Body of pancreas (tissue), 4 donors: ENCODE measurements around the gene COL1A2. TPM values are rescaled to one million over a fixed set of nuclear protein-coding genes. Genes with fewer than 3 reads are reported as not detected.

Source experiments
- ATAC-seq: fragments of 150-250 bp; one replicate; pipeline ENCODE4 v1.9.1; 2016
- DNase-seq, 4 donors: peaks; one replicate each; pipeline ENCODE4 v3.0.0-alpha.2; 2019
- H3K27ac ChIP-seq, 4 donors: fragments of 200-600 bp; sonication (generic); 1 replicate in 3 of 4; 2 replicates in 1 of 4; pipeline versions ENCODE4 v1.5.1 to v1.6.1; 2016 to 2019; ENCODE audit warnings: mild to moderate bottlenecking in 1 of 4, mixed read lengths in 1 of 4, moderate library complexity in 1 of 4
- H3K27me3 ChIP-seq, 2 donors: fragments of 200-600 bp; sonication (generic); one replicate each; pipeline ENCODE4 v1.6.0; 2016; ENCODE audit warnings: mild to moderate bottlenecking in 1 of 2
- H3K36me3 ChIP-seq, 2 donors: fragments of 200-600 bp; sonication (generic); replicated peaks in 1 of 2; 2 replicates each; pipeline ENCODE4 v1.5.1; 2016; ENCODE audit warnings: low read depth in 2 of 2; ENCODE audit not compliant: insufficient read depth in 1 of 2
- H3K4me1 ChIP-seq: fragments of 200-600 bp; sonication (generic); one replicate; pipeline ENCODE4 v1.6.0; 2016
- H3K4me3 ChIP-seq, 2 donors: fragments of 200-600 bp; sonication (generic); 1 replicate in 1 of 2; 2 replicates in 1 of 2; pipeline ENCODE4 v1.5.1; 2016 to 2019
- H3K9me3 ChIP-seq, 3 donors: fragments of 200-600 bp; sonication (generic); 1 replicate in 2 of 3; 2 replicates in 1 of 3; pipeline ENCODE4 v1.5.1; 2016
- CTCF ChIP-seq, 7 experiments: fragments of 450-650 bp in 4 of 7; fragments of 200-600 bp in 3 of 7; sonication (generic) in 3 of 7; IDR thresholded peaks; one replicate each; pipeline ENCODE4 v1.5.1; 2016 to 2019; ENCODE audit warnings: antibody characterized with exemption in 7 of 7
- POLR2A ChIP-seq, 3 donors: fragments of 450-650 bp; IDR thresholded peaks; one replicate each; pipeline ENCODE4 v1.6.1; 2016; ENCODE audit warnings: antibody characterized with exemption in 3 of 3, mild to moderate bottlenecking in 2 of 3
- WGBS, 2 donors: methylation state at CpG; one replicate each; pipeline ENCODE4 v1.1.5; 2017; 5-methylcytosine and 5-hydroxymethylcytosine counted together
- intact Hi-C: fragments of 100-400 bp; cut with DNase I; formaldehyde crosslinking; loops from one replicate; pipeline ENCODE4 v1.15.1; 2023
- total RNA-seq, 2 donors: library from RNA; depleted of rRNA; stranded (reverse); fragments of >200 nt; gene quantifications; one replicate each; pipeline ENCODE4 v1.1.0, GENCODE V29; 2016

The COL1A2 gene
- total RNA-seq, 2 donors from 2014 or later: 54.0 to 107 TPM

DNA sequence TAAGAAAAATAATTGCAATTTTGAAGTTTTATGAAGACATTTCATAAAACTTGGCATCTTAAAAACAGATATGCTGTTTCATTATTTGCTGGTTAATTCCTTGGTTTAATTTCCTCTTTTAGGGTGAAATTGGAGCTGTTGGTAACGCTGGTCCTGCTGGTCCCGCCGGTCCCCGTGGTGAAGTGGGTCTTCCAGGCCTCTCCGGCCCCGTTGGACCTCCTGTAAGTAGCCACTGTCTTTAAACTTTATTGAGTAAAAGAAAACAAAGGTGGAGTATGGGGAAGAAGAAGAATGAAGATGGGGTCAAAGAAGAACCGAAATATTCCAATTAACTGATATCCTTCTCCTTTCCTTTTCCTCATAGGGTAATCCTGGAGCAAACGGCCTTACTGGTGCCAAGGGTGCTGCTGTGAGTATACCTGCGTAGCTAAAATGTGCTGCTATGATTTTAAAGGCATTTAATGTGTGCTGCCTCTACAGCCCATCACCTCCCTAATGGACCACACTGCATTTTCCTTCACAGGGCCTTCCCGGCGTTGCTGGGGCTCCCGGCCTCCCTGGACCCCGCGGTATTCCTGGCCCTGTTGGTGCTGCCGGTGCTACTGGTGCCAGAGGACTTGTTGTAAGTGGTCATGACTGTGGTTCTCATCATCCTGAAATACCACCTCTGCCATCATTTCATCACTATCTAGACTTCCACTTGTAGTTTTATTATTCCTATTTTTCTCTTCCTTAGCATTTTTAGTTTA lies 14.7 kb downstream of the COL1A2 start:
- H3K4me3 ChIP-seq: no peak overlapping the region
- no peaks in the 10 kb centered on the region for H3K36me3 ChIP-seq
- no peaks in the 10 kb centered on the region for H3K9me3 ChIP-seq
- TF ChIP-seq POLR2A (IDR thresholded peaks at IDR 0.05) (no peak), CTCF (IDR thresholded peaks at IDR 0.05) (no peak)
- 77 to 82% methylated on average over 14 to 15 of the region's 15 CpGs for WGBS, 2 donors
- intact Hi-C loops: no loop called here
- no peak for ATAC-seq
- no peaks in the 10 kb centered on the region for H3K4me1 ChIP-seq
- H3K27ac ChIP-seq: no peak overlapping the region
- no peak for DNase-seq
- no peaks in the 10 kb centered on the region for H3K27me3 ChIP-seq

DNA sequence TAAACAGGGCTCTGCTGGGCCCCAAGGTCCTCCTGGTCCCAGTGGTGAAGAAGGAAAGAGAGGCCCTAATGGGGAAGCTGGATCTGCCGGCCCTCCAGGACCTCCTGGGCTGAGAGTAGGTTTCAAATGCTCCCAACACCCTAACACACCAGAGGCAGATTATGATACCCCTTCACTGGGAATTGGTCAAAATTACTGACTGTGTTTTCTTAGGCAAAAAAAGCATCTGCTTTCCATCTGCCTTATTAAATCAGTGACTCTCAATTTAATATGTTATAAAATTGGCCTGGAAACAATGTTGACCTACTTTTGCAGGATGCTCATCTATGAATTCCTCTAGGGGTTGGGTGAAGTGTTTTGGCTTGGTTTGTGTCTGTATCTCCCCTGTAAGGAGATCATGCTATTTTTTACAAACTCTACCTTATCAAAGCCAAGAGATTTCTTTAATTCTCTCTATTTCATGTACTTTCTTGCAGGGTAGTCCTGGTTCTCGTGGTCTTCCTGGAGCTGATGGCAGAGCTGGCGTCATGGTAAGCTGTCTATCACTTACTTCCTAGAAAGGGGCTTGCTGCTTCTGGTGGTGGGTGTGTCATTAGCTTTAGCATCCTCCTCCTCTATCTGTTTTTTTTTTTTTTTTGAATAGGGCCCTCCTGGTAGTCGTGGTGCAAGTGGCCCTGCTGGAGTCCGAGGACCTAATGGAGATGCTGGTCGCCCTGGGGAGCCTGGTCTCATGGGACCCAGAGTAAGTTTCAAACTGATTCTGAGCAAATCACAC lies 15.9 kb downstream of the COL1A2 start:
- Histone ChIP-seq H3K9me3 (no peaks in the 10 kb centered on the region), H3K36me3 (no peaks in the 10 kb centered on the region), H3K27me3 (no peaks in the 10 kb centered on the region), H3K4me3 (no peak overlapping the region), H3K27ac (no peak overlapping the region), H3K4me1 (no peaks in the 10 kb centered on the region)
- no peak for ATAC-seq
- WGBS, 2 donors: 72 to 77% methylated on average over 6 of the region's 6 CpGs
- intact Hi-C loops: no loop called here
- no peak for DNase-seq
- TF ChIP-seq CTCF (IDR thresholded peaks at IDR 0.05) (no peak), POLR2A (IDR thresholded peaks at IDR 0.05) (no peak)

DNA sequence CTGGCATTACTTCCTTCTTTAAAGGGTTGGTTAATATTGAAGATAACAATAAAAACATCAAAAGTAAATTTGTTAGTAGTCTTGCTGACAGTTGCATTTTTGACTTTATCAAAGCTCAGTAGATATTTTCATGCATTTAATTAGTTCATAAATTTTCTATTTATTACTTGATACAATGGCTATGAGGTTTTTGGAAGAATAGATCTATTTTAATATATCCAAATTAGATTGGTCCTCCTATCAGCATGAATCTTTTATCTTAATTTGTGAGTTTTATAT lies 16.4 kb downstream of the COL1A2 start:
- no peak for TF ChIP-seq CTCF (IDR thresholded peaks at IDR 0.05)
- no peak for TF ChIP-seq POLR2A (IDR thresholded peaks at IDR 0.05)
- no peak overlapping the region for H3K27ac ChIP-seq

GRCh38 chr7:94412762-94413322 lies 18.1 kb downstream of the COL1A2 start:
- H3K4me1 ChIP-seq: no peaks in the 10 kb centered on the region

More for the DNA sequence above, 16.4 kb downstream of the COL1A2 start:
- no peak for ATAC-seq
- no peak for DNase-seq
- no peaks in the 10 kb centered on the region for H3K4me1 ChIP-seq
- no peaks in the 10 kb centered on the region for H3K36me3 ChIP-seq
- no peaks in the 10 kb centered on the region for H3K27me3 ChIP-seq
- no peak overlapping the region for H3K4me3 ChIP-seq
- intact Hi-C loops: no loop called here
- H3K9me3 ChIP-seq: no peaks in the 10 kb centered on the region

More at GRCh38 chr7:94412762-94413322, 18.1 kb downstream of the COL1A2 start:
- intact Hi-C loops: no loop called here
- H3K4me3 ChIP-seq: no peak overlapping the region
- H3K27ac ChIP-seq: no peak overlapping the region
- no peaks in the 10 kb centered on the region for H3K27me3 ChIP-seq
- no peak for DNase-seq
- no peaks in the 10 kb centered on the region for H3K9me3 ChIP-seq
- 53 to 67% methylated on average over 3 of the region's 3 CpGs for WGBS, 2 donors
- no peak for ATAC-seq
- H3K36me3 ChIP-seq: no peaks in the 10 kb centered on the region
- no peak for TF ChIP-seq CTCF (IDR thresholded peaks at IDR 0.05)
- TF ChIP-seq POLR2A (IDR thresholded peaks at IDR 0.05): no peak
